ENCODE measurements around the gene RRP1.
A peak's percentile ranks its signal among the peaks of the same experiment; 100 is the strongest.

RRP1 gene

GRCh38 chr21:43825242-43825935, 36.0 kb downstream of the RRP1 start:
- no peak for TF ChIP-seq CTCF (IDR thresholded peaks at IDR 0.05; ENCODE audit: borderline replicate concordance, insufficient read depth, low read depth, low read length)
- H3K4me3 ChIP-seq (ENCODE audit: low read depth, low read length): no peak overlapping the region

- H3K4me3 ChIP-seq (ENCODE audit: low read depth, low read length): no peak overlapping the region
- TF ChIP-seq CTCF (IDR thresholded peaks at IDR 0.05; ENCODE audit: borderline replicate concordance, insufficient read depth, low read depth, low read length): 0 out of 2 replicates have a peak, but pooled peaks have one; percentile 12
Observed at GRCh38 chr21:43825936-43826622, 36.7 kb downstream of the RRP1 start.

- no peak for TF ChIP-seq CTCF (IDR thresholded peaks at IDR 0.05; ENCODE audit: borderline replicate concordance, insufficient read depth, low read depth, low read length)
- no peak overlapping the region for H3K4me3 ChIP-seq (ENCODE audit: low read depth, low read length)
Observed at GRCh38 chr21:43826623-43826974, 37.2 kb downstream of the RRP1 start.

GRCh38 chr21:43827015-43827611, 37.7 kb downstream of the RRP1 start:
- H3K4me3 ChIP-seq (ENCODE audit: low read depth, low read length): no peak overlapping the region
- TF ChIP-seq CTCF (IDR thresholded peaks at IDR 0.05; ENCODE audit: borderline replicate concordance, insufficient read depth, low read depth, low read length): no peak

- TF ChIP-seq CTCF (IDR thresholded peaks at IDR 0.05; ENCODE audit: borderline replicate concordance, insufficient read depth, low read depth, low read length): no peak
- H3K4me3 ChIP-seq (ENCODE audit: low read depth, low read length): no peak overlapping the region
Observed at GRCh38 chr21:43829161-43829560, 39.8 kb downstream of the RRP1 start.

- H3K4me3 ChIP-seq (ENCODE audit: low read depth, low read length): no peak overlapping the region
- 0 out of 2 replicates have a peak, but pooled peaks have one; percentile 2 for TF ChIP-seq CTCF (IDR thresholded peaks at IDR 0.05; ENCODE audit: borderline replicate concordance, insufficient read depth, low read depth, low read length)
Observed at GRCh38 chr21:43829575-43830119, 40.3 kb downstream of the RRP1 start.

All from GM12875 (cell line).